HepG2 (cell line): ENCODE data around the gene TRIO. TPM values are rescaled to one million over a fixed set of nuclear protein-coding genes. Genes with fewer than 3 reads are reported as not detected.

Source experiments
- ATAC-seq: fragments of 200-7000 bp; cut with Tn5 transposase; 3 replicates; pipeline ENCODE4 v1.9.1; 2020; ENCODE audit warnings: mild to moderate bottlenecking, moderate library complexity
- BruUV-seq: library from RNA; stranded (reverse); fragments of 400-500 nt; replicated peaks from 2 replicates; lab custom pipeline; 2021; lab: Mats Ljungman, UMichigan
- CTCF ChIA-PET: fragments of 300-600 bp; formaldehyde crosslinking; extraction: SDS; loops from one replicate; lab custom pipeline; 2021; ENCODE audit warnings: low total read pairs, inconsistent platforms, low intra/inter-chr PET ratio; lab: Yijun Ruan, JAX
- POLR2A ChIA-PET: fragments of 350-600 bp; sonication (Branson Sonifier 250); formaldehyde crosslinking; loops from one replicate; lab custom pipeline; 2020; ENCODE audit warnings: antibody characterized with exemption, inconsistent platforms; lab: Yijun Ruan, JAX
- DNase-seq: peaks from one replicate; pipeline ENCODE4 v3.0.0-alpha.2; 2015; ENCODE audit warnings: low spot score
- FAIRE-seq: peaks from 3 replicates; lab custom pipeline; 2011; peaks lifted over from hg19 to GRCh38; lab: Jason Lieb, UNC
- H2AFZ ChIP-seq: one replicate; pipeline ENCODE4 v1.6.1; 2011; ENCODE audit warnings: low read length, inconsistent platforms
- H3K27ac ChIP-seq: fragments of 300-600 bp; 3 replicates; pipeline ENCODE4 v1.8.0; 2011; ENCODE audit warnings: mixed run types, mild to moderate bottlenecking, mixed read lengths, low read length, inconsistent platforms; ENCODE audit not compliant: insufficient read depth; ENCODE audit errors: extremely low read length
- H3K27me3 ChIP-seq, 2 experiments: fragments of 200-600 bp in 1 of 2; 2 replicates in 1 of 2; 3 replicates in 1 of 2; pipeline versions ENCODE4 v1.6.0 to v1.8.0; 2011; ENCODE audit warnings: low read length in 2 of 2, mild to moderate bottlenecking in 2 of 2, moderate library complexity in 2 of 2, inconsistent platforms in 1 of 2; ENCODE audit not compliant: insufficient read depth in 2 of 2, control insufficient read depth in 1 of 2
- H3K36me3 ChIP-seq, 2 experiments: fragments of 200-600 bp in 1 of 2; replicated peaks in 1 of 2; 2 replicates in 1 of 2; 3 replicates in 1 of 2; pipeline versions ENCODE4 v1.5.1 to v1.8.0; 2011; ENCODE audit warnings: low read length in 2 of 2, inconsistent platforms in 1 of 2; ENCODE audit not compliant: insufficient read depth in 2 of 2, control insufficient read depth in 1 of 2
- H3K4me1 ChIP-seq: 2 replicates; pipeline ENCODE4 v1.5.1; 2012; ENCODE audit warnings: low read length, inconsistent platforms; ENCODE audit not compliant: insufficient read depth
- H3K4me2 ChIP-seq: 2 replicates; pipeline ENCODE4 v1.6.0; 2011; ENCODE audit warnings: low read depth, low read length, inconsistent platforms
- H3K4me3 ChIP-seq, 3 experiments: fragments of 200-600 bp in 1 of 3; sonication (generic), shearing (Covaris generic) in 1 of 3; replicated peaks in 1 of 3; 2 replicates each; pipeline ENCODE4 v1.5.1; 2011 to 2016; ENCODE audit warnings: low read length in 3 of 3, inconsistent platforms in 2 of 3, low read depth in 2 of 3, mild to moderate bottlenecking in 2 of 3, control low read depth in 1 of 3, mixed read lengths in 1 of 3; ENCODE audit not compliant: insufficient read depth in 1 of 3
- H3K79me2 ChIP-seq: one replicate; pipeline ENCODE4 v1.6.1; 2011; ENCODE audit warnings: low read length, inconsistent platforms; ENCODE audit not compliant: insufficient read depth
- H3K9ac ChIP-seq: 2 replicates; pipeline ENCODE4 v1.6.0; 2011; ENCODE audit warnings: mild to moderate bottlenecking, low read depth, low read length, inconsistent platforms; ENCODE audit not compliant: insufficient read depth
- H3K9me3 ChIP-seq: 2 replicates; pipeline ENCODE4 v1.5.1; 2012; ENCODE audit warnings: mild to moderate bottlenecking, low read length
- H4K20me1 ChIP-seq: 2 replicates; pipeline ENCODE4 v1.6.0; 2011; ENCODE audit warnings: inconsistent platforms, mild to moderate bottlenecking, low read length, moderate library complexity; ENCODE audit not compliant: insufficient read depth
- DPF2 ChIP-seq: sonication (generic); formaldehyde crosslinking; IDR thresholded peaks from 2 replicates; pipeline ENCODE4 v1.4.0; 2020; ENCODE audit warnings: mild to moderate bottlenecking, low read depth, missing genetic modification reagents, borderline replicate concordance
- EHMT2 ChIP-seq: fragments of 200-600 bp; sonication (generic); IDR thresholded peaks from 2 replicates; pipeline ENCODE4 v1.7.0; 2017; ENCODE audit warnings: antibody characterized with exemption, low read depth, low read length, borderline replicate concordance
- MED13 ChIP-seq: sonication (generic); formaldehyde crosslinking; IDR thresholded peaks from 2 replicates; pipeline ENCODE4 v1.5.0; 2020; ENCODE audit warnings: missing genetic modification reagents
- MYC ChIP-seq: sonication (generic); formaldehyde crosslinking; IDR thresholded peaks from 2 replicates; pipeline ENCODE4 v1.9.0; 2021; ENCODE audit warnings: missing genetic modification reagents, borderline replicate concordance
- NAIF1 ChIP-seq: sonication (generic); formaldehyde crosslinking; IDR thresholded peaks from 2 replicates; pipeline ENCODE4 v1.5.0; 2020; ENCODE audit warnings: mild to moderate bottlenecking, missing genetic modification reagents, borderline replicate concordance
- NRL ChIP-seq: sonication (generic); formaldehyde crosslinking; IDR thresholded peaks from 2 replicates; pipeline ENCODE4 v1.5.0; 2020; ENCODE audit warnings: missing genetic modification reagents, mild to moderate bottlenecking, moderate library complexity, borderline replicate concordance
- TP53 ChIP-seq: sonication (generic); formaldehyde crosslinking; conservative IDR thresholded peaks from 2 replicates; pipeline ENCODE4 v1.4.0; 2020; ENCODE audit warnings: missing genetic modification reagents
- ZEB1 ChIP-seq: IDR thresholded peaks from 2 replicates; pipeline ENCODE4 v1.6.1; 2012; ENCODE audit warnings: mild to moderate bottlenecking, low read depth, inconsistent platforms; ENCODE audit not compliant: insufficient replicate concordance
- ZFAT ChIP-seq: sonication (generic); formaldehyde crosslinking; conservative IDR thresholded peaks from 2 replicates; pipeline ENCODE4 v1.8.1; 2023; ENCODE audit warnings: missing genetic modification reagents, inconsistent platforms
- ZNF737 ChIP-seq: sonication (generic); formaldehyde crosslinking; IDR thresholded peaks from 2 replicates; pipeline ENCODE4 v1.5.0; 2020; ENCODE audit warnings: missing genetic modification reagents, mild to moderate bottlenecking, borderline replicate concordance
- ZNF788 ChIP-seq: sonication (generic); formaldehyde crosslinking; IDR thresholded peaks from 2 replicates; pipeline ENCODE4 v1.5.0; 2020; ENCODE audit warnings: mild to moderate bottlenecking, missing genetic modification reagents, borderline replicate concordance
- ZSCAN29 ChIP-seq: sonication (generic); formaldehyde crosslinking; conservative IDR thresholded peaks from 2 replicates; pipeline ENCODE4 v1.4.0; 2020; ENCODE audit warnings: mild to moderate bottlenecking, missing genetic modification reagents
- WGBS: methylation state at CpG from one replicate; pipeline ENCODE4 v1.1.6; 2017; ENCODE audit warnings: low lambda C conversion rate; 5-methylcytosine and 5-hydroxymethylcytosine counted together
- in situ Hi-C: cut with HindIII; loops from 2 replicates; pipeline ENCODE4 v1.10.0; 2017; ENCODE audit warnings: low pct_unique_long_range_greater_than_20kb; ENCODE audit not compliant: extremely low pct_ligation_motif_present
- intact Hi-C: fragments of 100-400 bp; cut with micrococcal nuclease; formaldehyde crosslinking; loops from one replicate; pipeline ENCODE4 v1.10.0; 2022; ENCODE audit not compliant: unreplicated experiment
- polyA plus RNA-seq, 8 experiments: library from polyadenylated mRNA; depleted of rRNA in 3 of 8; stranded (reverse) in 7 of 8; unstranded in 1 of 8; fragments of >200 nt; fragmentation: Illumina TruSeq in 4 of 8; extraction: Trizol in 4 of 8; gene quantifications; 2 replicates each; pipeline versions ENCODE4 v1.2.1 to v1.2.3, GENCODE V29; 2011 to 2016; ENCODE audit warnings: low read depth in 4 of 8, missing spikeins in 1 of 8, mixed read lengths in 1 of 8; ENCODE audit not compliant: insufficient read depth in 1 of 8
- total RNA-seq, 5 experiments: library from RNA; depleted of rRNA; stranded (reverse); fragments of >200 nt; fragmentation: Illumina TruSeq; extraction: Trizol; gene quantifications; 2 replicates each; pipeline ENCODE4 v1.2.3, GENCODE V29; 2016; ENCODE audit warnings: low read depth in 1 of 5
- TF ChIP-seq, protein P1 (sequence below): sonication (generic); formaldehyde crosslinking; conservative IDR thresholded peaks from 2 replicates; pipeline ENCODE4 v1.8.1; 2023; ENCODE audit warnings: missing genetic modification reagents
- TF ChIP-seq, protein P2 (sequence below): sonication (generic); formaldehyde crosslinking; IDR thresholded peaks from 2 replicates; pipeline ENCODE4 v1.5.0; 2020; ENCODE audit warnings: mild to moderate bottlenecking, missing genetic modification reagents
- TF ChIP-seq, protein P3 (sequence below): sonication (generic); formaldehyde crosslinking; IDR thresholded peaks from 2 replicates; pipeline ENCODE4 v1.4.0; 2020; ENCODE audit warnings: mild to moderate bottlenecking, missing genetic modification reagents

TRIO gene
- total and polyA plus RNA-seq, 2 of the 13 experiments (the other 11 are each of a cell fraction or from before 2014, with no cell fraction given): 45.2 to 45.9 TPM

DNA sequence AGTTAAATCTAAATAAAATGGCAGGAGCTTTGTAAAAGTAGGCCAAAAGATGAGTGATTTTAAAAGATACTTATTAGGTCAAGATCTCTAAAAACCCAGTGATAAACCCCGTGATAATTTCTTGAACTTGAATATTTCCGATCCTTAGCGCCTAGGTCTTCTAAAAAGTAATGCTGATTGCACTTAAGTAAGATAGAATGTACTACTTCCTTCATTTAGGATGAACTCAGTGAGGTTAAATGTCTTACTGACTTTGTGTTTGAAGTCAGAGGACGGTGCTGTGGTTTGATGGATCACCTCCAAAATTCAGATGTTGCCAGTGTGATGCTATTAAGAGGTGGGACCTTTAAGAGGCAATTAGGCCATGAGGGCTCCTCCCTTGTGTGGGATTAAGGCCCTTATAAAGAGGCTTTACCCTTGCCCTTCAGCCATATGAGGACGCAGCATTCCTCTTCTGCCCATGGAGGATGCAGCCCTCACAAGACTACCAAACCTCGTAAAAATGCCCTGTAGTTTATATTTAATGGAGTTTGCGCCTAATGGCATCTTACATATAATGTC lies 130.1 kb downstream of the TRIO start:
- no peak overlapping the region for H3K4me2 ChIP-seq
- 97% methylated on average over 7 of the region's 7 CpGs for WGBS
- ATAC-seq (no peak), FAIRE-seq (no peak), DNase-seq (no peak)
- POLR2A ChIA-PET: no interaction called here
- H3K27ac ChIP-seq: no peak overlapping the region
- TF ChIP-seq ZEB1 (no peak), EHMT2 (no peak), ZSCAN29 (CRISPR knock-in tag) (no peak), DPF2 (CRISPR knock-in tag) (no peak), TP53 (no peak), NAIF1 (CRISPR knock-in tag) (no peak), MYC (CRISPR knock-in tag) (no peak), ZNF737 (CRISPR knock-in tag) (no peak), ZNF788 (no peak), ZFAT (CRISPR knock-in tag) (no peak), MED13 (CRISPR knock-in tag) (no peak), NRL (CRISPR knock-in tag) (no peak)
- TF ChIP-seq, protein P1, sequence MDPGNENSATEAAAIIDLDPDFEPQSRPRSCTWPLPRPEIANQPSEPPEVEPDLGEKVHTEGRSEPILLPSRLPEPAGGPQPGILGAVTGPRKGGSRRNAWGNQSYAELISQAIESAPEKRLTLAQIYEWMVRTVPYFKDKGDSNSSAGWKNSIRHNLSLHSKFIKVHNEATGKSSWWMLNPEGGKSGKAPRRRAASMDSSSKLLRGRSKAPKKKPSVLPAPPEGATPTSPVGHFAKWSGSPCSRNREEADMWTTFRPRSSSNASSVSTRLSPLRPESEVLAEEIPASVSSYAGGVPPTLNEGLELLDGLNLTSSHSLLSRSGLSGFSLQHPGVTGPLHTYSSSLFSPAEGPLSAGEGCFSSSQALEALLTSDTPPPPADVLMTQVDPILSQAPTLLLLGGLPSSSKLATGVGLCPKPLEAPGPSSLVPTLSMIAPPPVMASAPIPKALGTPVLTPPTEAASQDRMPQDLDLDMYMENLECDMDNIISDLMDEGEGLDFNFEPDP (CRISPR knock-in tag): no peak
- TF ChIP-seq, protein P2, sequence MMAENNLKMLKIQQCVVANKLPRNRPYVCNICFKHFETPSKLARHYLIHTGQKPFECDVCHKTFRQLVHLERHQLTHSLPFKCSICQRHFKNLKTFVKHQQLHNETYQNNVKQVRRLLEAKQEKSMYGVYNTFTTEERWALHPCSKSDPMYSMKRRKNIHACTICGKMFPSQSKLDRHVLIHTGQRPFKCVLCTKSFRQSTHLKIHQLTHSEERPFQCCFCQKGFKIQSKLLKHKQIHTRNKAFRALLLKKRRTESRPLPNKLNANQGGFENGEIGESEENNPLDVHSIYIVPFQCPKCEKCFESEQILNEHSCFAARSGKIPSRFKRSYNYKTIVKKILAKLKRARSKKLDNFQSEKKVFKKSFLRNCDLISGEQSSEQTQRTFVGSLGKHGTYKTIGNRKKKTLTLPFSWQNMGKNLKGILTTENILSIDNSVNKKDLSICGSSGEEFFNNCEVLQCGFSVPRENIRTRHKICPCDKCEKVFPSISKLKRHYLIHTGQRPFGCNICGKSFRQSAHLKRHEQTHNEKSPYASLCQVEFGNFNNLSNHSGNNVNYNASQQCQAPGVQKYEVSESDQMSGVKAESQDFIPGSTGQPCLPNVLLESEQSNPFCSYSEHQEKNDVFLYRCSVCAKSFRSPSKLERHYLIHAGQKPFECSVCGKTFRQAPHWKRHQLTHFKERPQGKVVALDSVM (CRISPR knock-in tag): no peak
- TF ChIP-seq, protein P3, sequence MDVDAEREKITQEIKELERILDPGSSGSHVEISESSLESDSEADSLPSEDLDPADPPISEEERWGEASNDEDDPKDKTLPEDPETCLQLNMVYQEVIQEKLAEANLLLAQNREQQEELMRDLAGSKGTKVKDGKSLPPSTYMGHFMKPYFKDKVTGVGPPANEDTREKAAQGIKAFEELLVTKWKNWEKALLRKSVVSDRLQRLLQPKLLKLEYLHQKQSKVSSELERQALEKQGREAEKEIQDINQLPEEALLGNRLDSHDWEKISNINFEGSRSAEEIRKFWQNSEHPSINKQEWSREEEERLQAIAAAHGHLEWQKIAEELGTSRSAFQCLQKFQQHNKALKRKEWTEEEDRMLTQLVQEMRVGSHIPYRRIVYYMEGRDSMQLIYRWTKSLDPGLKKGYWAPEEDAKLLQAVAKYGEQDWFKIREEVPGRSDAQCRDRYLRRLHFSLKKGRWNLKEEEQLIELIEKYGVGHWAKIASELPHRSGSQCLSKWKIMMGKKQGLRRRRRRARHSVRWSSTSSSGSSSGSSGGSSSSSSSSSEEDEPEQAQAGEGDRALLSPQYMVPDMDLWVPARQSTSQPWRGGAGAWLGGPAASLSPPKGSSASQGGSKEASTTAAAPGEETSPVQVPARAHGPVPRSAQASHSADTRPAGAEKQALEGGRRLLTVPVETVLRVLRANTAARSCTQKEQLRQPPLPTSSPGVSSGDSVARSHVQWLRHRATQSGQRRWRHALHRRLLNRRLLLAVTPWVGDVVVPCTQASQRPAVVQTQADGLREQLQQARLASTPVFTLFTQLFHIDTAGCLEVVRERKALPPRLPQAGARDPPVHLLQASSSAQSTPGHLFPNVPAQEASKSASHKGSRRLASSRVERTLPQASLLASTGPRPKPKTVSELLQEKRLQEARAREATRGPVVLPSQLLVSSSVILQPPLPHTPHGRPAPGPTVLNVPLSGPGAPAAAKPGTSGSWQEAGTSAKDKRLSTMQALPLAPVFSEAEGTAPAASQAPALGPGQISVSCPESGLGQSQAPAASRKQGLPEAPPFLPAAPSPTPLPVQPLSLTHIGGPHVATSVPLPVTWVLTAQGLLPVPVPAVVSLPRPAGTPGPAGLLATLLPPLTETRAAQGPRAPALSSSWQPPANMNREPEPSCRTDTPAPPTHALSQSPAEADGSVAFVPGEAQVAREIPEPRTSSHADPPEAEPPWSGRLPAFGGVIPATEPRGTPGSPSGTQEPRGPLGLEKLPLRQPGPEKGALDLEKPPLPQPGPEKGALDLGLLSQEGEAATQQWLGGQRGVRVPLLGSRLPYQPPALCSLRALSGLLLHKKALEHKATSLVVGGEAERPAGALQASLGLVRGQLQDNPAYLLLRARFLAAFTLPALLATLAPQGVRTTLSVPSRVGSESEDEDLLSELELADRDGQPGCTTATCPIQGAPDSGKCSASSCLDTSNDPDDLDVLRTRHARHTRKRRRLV: no peak
- no peak overlapping the region for H2AFZ ChIP-seq
- BruUV-seq: no TSS peak
- peaks cover 22% of the 10 kb centered on the region for H4K20me1 ChIP-seq
- H3K79me2 ChIP-seq: peaks cover 42% of the 10 kb centered on the region
- in situ Hi-C loops: loop anchor here (5.0 kb wide), 2 partner anchors 166 to 286 kb away; no protein-coding TSS in a partner anchor
- no peaks in the 10 kb centered on the region for H3K9me3 ChIP-seq
- CTCF ChIA-PET: no interaction called here
- no peak overlapping the region for H3K4me3 ChIP-seq
- peaks cover 0 to 22% of the 10 kb centered on the region in 2 experiments; a peak in 3 of 5 replicates for H3K36me3 ChIP-seq
- peaks cover 40% of the 10 kb centered on the region for H3K4me1 ChIP-seq
- no peak overlapping the region for H3K9ac ChIP-seq
- no peaks in the 10 kb centered on the region for H3K27me3 ChIP-seq
- intact Hi-C loops: no loop called here
